Breast epithelium (tissue), 4 donors: ENCODE measurements around the gene HAPLN2. TPM values are rescaled to one million over a fixed set of nuclear protein-coding genes. Genes with fewer than 3 reads are reported as not detected.

Experiments
- DNase-seq, 2 donors: peaks; one replicate each; pipeline ENCODE4 v3.0.0-alpha.2; 2019; ENCODE audit warnings: low spot score in 2 of 2
- H3K27ac ChIP-seq, 2 donors: fragments of 200-600 bp; sonication (generic) in 1 of 2; one replicate each; pipeline ENCODE4 v1.5.1; 2016 to 2019; ENCODE audit warnings: mild to moderate bottlenecking in 1 of 2
- H3K27me3 ChIP-seq, 2 donors: fragments of 200-600 bp; sonication (generic) in 1 of 2; one replicate each; pipeline versions ENCODE4 v1.5.1 to v1.6.0; 2017 to 2019; ENCODE audit warnings: control low read depth in 1 of 2, mild to moderate bottlenecking in 1 of 2
- H3K36me3 ChIP-seq: fragments of 200-600 bp; one replicate; pipeline ENCODE4 v1.5.1; 2019
- H3K4me1 ChIP-seq, 2 donors: fragments of 200-600 bp; sonication (generic); one replicate each; pipeline ENCODE4 v1.5.1; 2016 to 2019; ENCODE audit warnings: control low read depth in 1 of 2
- H3K4me3 ChIP-seq, 3 donors: fragments of 200-600 bp; sonication (generic); 1 replicate in 2 of 3; 2 replicates in 1 of 3; pipeline ENCODE4 v1.5.1; 2016 to 2019; ENCODE audit warnings: mild to moderate bottlenecking in 3 of 3, moderate library complexity in 2 of 3
- H3K9me3 ChIP-seq, 2 donors: fragments of 200-600 bp; sonication (generic) in 1 of 2; one replicate each; pipeline ENCODE4 v1.5.1; 2016 to 2019; ENCODE audit warnings: control low read depth in 1 of 2
- CTCF ChIP-seq, 3 donors: fragments of 450-650 bp; IDR thresholded peaks; one replicate each; pipeline ENCODE4 v1.5.1; 2016 to 2017; ENCODE audit warnings: antibody characterized with exemption in 3 of 3, mild to moderate bottlenecking in 3 of 3, moderate library complexity in 3 of 3
- POLR2A ChIP-seq: fragments of 450-650 bp; IDR thresholded peaks from one replicate; pipeline ENCODE4 v1.6.1; 2016; ENCODE audit warnings: antibody characterized with exemption, mild to moderate bottlenecking, moderate library complexity
- POLR2AphosphoS5 ChIP-seq, 3 donors: sonication (generic); formaldehyde crosslinking; IDR thresholded peaks; one replicate each; pipeline ENCODE4 v1.6.1; 2017; ENCODE audit warnings: antibody characterized with exemption in 3 of 3
- intact Hi-C: fragments of 100-400 bp; cut with DNase I; formaldehyde crosslinking; loops from one replicate; pipeline ENCODE4 v1.15.1; 2023; ENCODE audit warnings: low total_unique reads
- total RNA-seq, 3 donors: library from RNA; depleted of rRNA; stranded (reverse); fragments of >200 nt; gene quantifications; one replicate each; pipeline ENCODE4 v1.1.0, GENCODE V29; 2016

The HAPLN2 gene
- total RNA-seq, 3 donors from 2014 or later = not detected

GRCh38 chr1:156659988-156660751, 41.0 kb downstream of the HAPLN2 start:
- peaks cover 15 to 47% of the 10 kb centered on the region in 2 donors for H3K4me1 ChIP-seq

GRCh38 chr1:156660752-156661112, 41.5 kb downstream of the HAPLN2 start:
- Histone ChIP-seq H3K9me3 (no peaks in the 10 kb centered on the region), H3K27me3 (no peaks in the 10 kb centered on the region), H3K4me3 (peak overlapping the region in 2 of 3 donors; percentile 34 to 37), H3K4me1 (peaks cover 15 to 47% of the 10 kb centered on the region in 2 donors), H3K36me3 (no peaks in the 10 kb centered on the region), H3K27ac (peak overlapping the region; percentile 86 to 94)
- TF ChIP-seq CTCF (IDR thresholded peaks at IDR 0.05) (no peak), POLR2A (no peak), POLR2AphosphoS5 (IDR thresholded peaks at IDR 0.05) (no peak)
- intact Hi-C loops = loop anchor here (10.0 kb wide), 1 partner anchor 166 kb away; no protein-coding TSS in a partner anchor
- DNase-seq = no peak

More at GRCh38 chr1:156659988-156660751, 41.0 kb downstream of the HAPLN2 start:
- intact Hi-C loops = loop anchor here (10.0 kb wide), 2 partner anchors 75 to 165 kb away; no protein-coding TSS in a partner anchor
- no peaks in the 10 kb centered on the region for H3K9me3 ChIP-seq
- peak overlapping the region in 2 of 3 donors; percentile 34 to 37 for H3K4me3 ChIP-seq
- TF ChIP-seq POLR2AphosphoS5 (IDR thresholded peaks at IDR 0.05) (peak in 2 of 3 donors; percentile 57 to 83), POLR2A (no peak), CTCF (IDR thresholded peaks at IDR 0.05) (peak; percentile 96 to 99 (median 98))
- no peaks in the 10 kb centered on the region for H3K36me3 ChIP-seq
- H3K27me3 ChIP-seq = no peaks in the 10 kb centered on the region
- peak; percentile 91 to 95 for DNase-seq
- peak overlapping the region; percentile 86 to 94 for H3K27ac ChIP-seq

- Histone ChIP-seq H3K4me1 (peaks cover 16 to 39% of the 10 kb centered on the region in 2 donors), H3K36me3 (no peaks in the 10 kb centered on the region), H3K4me3 (peak overlapping the region in 1 of 3 donors; percentile 37), H3K27ac (peak overlapping the region; percentile 86 to 94), H3K9me3 (no peaks in the 10 kb centered on the region), H3K27me3 (no peaks in the 10 kb centered on the region)
- peak in 1 of 2 donors; percentile 74 for DNase-seq
- no peak for TF ChIP-seq CTCF (IDR thresholded peaks at IDR 0.05)
- intact Hi-C loops = loop anchor here (10.0 kb wide), 1 partner anchor 167 kb away; no protein-coding TSS in a partner anchor
Observed at GRCh38 chr1:156662005-156662799, 43.0 kb downstream of the HAPLN2 start.

GRCh38 chr1:156662800-156663055, 43.5 kb downstream of the HAPLN2 start:
- Histone ChIP-seq H3K27me3 (no peaks in the 10 kb centered on the region), H3K9me3 (no peaks in the 10 kb centered on the region), H3K27ac (peak overlapping the region; percentile 86 to 94), H3K4me3 (no peak overlapping the region), H3K36me3 (no peaks in the 10 kb centered on the region), H3K4me1 (peaks cover 21 to 39% of the 10 kb centered on the region in 2 donors)
- TF ChIP-seq POLR2A (no peak), CTCF (IDR thresholded peaks at IDR 0.05) (no peak), POLR2AphosphoS5 (IDR thresholded peaks at IDR 0.05) (no peak)
- intact Hi-C loops = loop anchor here (10.0 kb wide), 1 partner anchor 168 kb away; no protein-coding TSS in a partner anchor
- DNase-seq = no peak

- no peak for DNase-seq
- Histone ChIP-seq H3K27ac (peak overlapping the region; percentile 86 to 94), H3K27me3 (no peaks in the 10 kb centered on the region), H3K9me3 (no peaks in the 10 kb centered on the region), H3K4me3 (no peak overlapping the region), H3K4me1 (peaks cover 26 to 44% of the 10 kb centered on the region in 2 donors), H3K36me3 (no peaks in the 10 kb centered on the region)
- TF ChIP-seq POLR2AphosphoS5 (IDR thresholded peaks at IDR 0.05) = no peak
- no peak for TF ChIP-seq CTCF (IDR thresholded peaks at IDR 0.05)
- no peak for TF ChIP-seq POLR2A
- intact Hi-C loops = loop anchor here (10.0 kb wide), 1 partner anchor 168 kb away; no protein-coding TSS in a partner anchor
Observed at GRCh38 chr1:156663178-156663577, 44.0 kb downstream of the HAPLN2 start.
